OCI-LY3 (cell line): ENCODE data around the gene SESTD1.

ENCODE experiments used
- CTCF ChIP-seq: fragments of 200-600, 300-600 bp; sonication (generic); IDR thresholded peaks from 2 replicates; pipeline ENCODE4 v1.5.1; 2014; ENCODE audit warnings: antibody characterized with exemption, low read length, low read depth
- EZH2phosphoT487 ChIP-seq: fragments of 200-600 bp; shearing (Covaris generic); IDR thresholded peaks from 2 replicates; pipeline ENCODE4 v1.6.1; 2018; ENCODE audit warnings: antibody characterized with exemption, mixed run types, low read depth

GRCh38 chr2:179141206-179141605, 123.4 kb downstream of the SESTD1 start:
- no peak for TF ChIP-seq CTCF
- no peak for TF ChIP-seq EZH2phosphoT487
